GM21367 (cell line): Measurements from ENCODE around the gene FAM20C.
"Not testable (repeated sequence)": the region's sequence is repeated elsewhere in the genome, so short reads cannot be mapped to it uniquely, and the experiment has no call there.

Experiments
- ATAC-seq: cut with Tn5 transposase; IDR thresholded peaks from one replicate; pipeline ENCODE4 v1.9.1; 2021; ENCODE audit not compliant: unreplicated experiment

The FAM20C gene

GRCh38 chr7:255721-256361 lies 63.5 kb downstream of the FAM20C start:
- no peak for ATAC-seq

- ATAC-seq: no peak
Measured at GRCh38 chr7:256461-256940, 64.1 kb downstream of the FAM20C start.

GRCh38 chr7:256981-257646 lies 64.7 kb downstream of the FAM20C start:
- ATAC-seq: no peak

GRCh38 chr7:257647-257992 lies 65.2 kb downstream of the FAM20C start:
- ATAC-seq: no peak

DNA sequence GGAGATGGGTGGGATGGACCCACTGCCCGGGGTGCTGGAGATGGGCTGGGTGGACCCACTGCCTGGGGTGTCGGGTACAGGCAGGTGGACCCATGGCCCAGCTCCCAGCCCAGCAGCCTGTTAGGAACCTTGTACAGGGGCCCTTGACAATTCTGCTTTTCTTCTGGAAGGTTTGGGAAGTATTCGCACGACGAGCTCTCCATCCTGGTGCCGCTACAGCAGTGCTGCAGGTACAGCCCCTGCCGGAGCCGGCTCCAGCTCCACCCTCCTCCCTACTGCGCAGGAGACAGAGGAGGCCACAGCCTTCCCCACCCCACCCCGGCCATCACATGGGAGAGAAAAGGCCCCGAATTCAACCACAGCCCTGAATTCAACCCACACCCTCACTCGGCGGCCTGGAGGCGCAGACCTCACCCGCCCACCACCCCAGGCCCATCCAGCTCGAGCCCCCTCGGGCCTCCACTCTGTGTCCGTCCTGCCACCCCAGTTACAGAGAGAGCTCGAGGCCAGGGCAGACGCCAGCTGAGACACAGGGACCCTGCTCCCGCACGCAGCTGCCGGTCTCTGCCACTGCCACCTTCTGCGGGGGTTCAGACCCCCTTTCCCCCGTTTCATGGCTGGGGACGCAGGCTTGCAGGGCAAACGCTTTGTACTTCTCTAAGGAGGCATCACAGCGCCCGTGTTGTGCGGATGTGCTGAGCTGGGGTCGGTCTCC lies 66.3 kb downstream of the FAM20C start:
- no peak for ATAC-seq

- ATAC-seq: no peak
Measured at GRCh38 chr7:259191-259505, 66.8 kb downstream of the FAM20C start.

GRCh38 chr7:259751-260405 lies 67.5 kb downstream of the FAM20C start:
- no peak for ATAC-seq

DNA sequence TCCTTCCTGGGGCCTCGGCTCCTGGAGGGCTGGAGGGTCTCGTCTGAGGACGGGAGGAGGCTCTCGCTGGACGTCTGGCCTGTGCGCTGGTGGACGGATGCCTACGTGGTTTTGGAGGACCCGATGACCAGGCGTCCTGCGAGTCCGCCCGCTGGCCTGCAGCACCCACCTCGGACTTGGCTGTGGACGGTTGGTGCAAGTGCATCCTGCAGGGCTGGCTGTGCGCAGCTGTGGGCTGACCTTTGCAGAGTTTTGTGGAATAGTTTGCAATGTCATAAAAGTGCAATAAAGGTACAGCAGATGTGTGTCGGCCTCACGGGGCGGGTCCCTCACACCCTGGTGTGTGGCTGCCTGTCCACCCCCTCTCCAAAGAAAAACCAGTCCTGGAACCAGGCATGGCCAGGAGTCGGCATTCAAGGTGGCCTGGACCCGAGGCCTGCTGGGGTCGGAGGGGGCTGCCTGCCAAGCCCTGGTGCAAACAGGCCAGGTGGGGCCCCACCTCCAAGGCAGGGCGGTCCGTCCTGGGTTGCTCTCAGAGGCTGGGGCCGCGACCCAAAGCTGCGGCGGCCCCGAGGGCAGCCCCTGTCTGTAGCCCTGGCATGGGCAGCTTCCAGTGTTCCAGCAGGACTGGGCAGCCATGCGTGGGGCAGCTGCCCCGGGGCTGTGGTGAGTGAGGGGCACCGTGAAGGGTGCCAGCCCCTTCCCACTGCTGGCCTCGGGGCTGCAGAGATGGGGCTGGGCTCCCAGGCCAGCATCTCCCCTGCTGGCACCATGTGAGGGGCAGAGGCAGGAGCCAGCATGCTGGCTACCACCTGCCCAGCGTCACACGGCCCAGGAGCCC lies 68.3 kb downstream of the FAM20C start:
- no peak for ATAC-seq

DNA sequence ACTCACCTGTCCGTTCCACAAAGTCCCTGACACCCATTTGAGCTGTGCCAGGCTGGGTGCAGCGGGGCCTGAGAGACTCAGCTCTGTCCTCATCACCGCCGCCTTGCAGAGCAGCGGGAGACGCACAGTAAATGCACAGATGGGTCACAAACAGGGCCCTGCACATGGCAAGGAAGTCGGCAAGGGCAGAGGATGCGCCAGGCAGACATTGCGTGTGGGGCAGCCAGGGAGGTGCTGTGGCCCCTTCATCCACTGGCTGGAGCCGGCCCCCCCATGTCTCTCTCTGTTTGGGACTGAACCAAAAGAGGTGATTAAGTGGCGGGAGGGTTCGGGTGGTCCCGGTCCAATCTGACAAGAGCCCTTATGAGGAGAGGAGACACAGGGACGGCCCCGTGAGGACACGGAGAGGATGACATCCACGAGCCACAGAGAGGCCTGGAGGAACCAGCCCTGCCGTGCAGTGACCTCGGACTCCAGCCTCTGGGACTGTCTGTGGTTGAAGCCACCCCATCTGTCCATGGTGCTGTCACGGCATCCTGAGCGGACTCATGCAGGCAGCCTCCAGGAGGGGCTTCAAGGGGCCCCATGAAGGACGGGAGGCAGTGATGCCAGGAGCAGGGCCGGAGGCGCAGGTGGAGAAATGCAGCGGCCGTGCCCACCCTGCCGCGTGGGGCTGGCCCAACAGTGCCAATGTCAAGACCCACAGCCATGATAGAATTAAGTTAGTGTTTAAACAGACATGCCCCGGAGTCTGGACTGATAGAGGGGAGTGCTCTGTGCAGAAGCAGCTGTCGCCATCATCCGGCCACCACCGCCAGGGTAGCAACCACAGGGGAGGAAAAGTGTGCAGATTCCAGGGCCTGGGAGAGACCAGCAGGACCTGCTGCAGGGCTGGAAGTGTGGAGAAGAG lies 69.2 kb downstream of the FAM20C start:
- no peak for ATAC-seq

- no peak for ATAC-seq
Measured at GRCh38 chr7:262251-262572, 69.8 kb downstream of the FAM20C start.

DNA sequence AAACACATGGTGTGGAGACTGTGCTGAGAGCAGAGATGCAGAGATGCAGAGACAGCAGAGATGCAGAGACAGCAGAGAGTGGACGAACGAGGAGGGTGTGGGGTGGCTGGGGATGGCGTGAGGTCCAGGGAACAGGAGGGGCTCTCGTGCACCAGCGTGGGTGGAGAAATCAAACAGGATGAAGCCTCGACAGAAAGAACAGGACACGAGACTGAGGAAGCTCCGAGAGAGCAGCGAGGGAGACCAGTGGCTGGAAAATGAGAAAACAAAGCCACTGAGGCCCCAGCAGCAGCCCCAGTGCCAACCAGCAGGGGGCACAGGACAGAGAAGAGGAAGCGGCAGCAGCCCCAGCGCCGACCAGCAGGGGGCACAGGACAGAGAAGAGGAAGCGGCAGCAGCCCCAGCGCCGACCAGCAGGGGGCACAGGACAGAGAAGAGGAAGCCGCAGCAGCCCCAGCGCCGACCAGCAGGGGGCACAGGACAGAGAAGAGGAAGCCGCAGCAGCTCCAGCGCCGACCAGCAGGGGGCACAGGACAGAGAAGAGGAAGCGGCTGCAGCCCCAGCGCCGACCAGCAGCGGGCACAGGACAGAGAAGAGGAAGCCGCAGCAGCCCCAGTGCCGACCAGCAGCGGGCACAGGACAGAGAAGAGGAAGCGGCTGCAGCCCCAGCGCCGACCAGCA lies 70.4 kb downstream of the FAM20C start:
- not testable (repeated sequence) for ATAC-seq

DNA sequence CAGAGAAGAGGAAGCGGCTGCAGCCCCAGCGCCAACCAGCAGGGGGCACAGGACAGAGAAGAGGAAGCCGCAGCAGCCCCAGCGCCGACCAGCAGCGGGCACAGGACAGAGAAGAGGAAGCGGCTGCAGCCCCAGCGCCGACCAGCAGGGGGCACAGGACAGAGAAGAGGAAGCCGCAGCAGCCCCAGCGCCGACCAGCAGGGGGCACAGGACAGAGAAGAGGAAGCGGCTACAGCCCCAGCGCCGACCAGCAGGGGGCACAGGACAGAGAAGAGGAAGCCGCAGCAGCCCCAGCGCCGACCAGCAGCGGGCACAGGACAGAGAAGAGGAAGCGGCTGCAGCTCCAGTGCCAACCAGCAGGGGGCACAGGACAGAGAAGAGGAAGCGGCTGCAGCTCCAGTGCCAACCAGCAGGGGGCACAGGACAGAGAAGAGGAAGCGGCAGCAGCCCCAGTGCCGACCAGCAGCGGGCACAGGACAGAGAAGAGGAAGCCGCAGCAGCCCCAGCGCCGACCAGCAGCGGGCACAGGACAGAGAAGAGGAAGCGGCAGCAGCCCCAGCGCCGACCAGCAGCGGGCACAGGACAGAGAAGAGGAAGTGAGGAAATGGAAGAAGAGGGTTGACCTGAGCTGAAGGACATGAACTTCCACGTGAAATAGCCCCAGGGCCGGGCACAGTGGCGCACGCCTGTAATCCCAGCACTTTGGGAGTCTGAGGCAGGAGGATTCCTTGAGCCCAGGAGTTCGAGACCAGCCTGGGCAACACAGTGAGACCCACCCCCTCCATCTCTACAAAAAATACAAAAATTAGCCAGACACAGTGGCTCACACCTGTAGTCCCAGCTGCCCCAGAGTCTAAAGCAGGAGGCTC lies 71.3 kb downstream of the FAM20C start:
- not testable (repeated sequence) for ATAC-seq

GRCh38 chr7:264541-265191 lies 72.3 kb downstream of the FAM20C start:
- no peak for ATAC-seq

DNA sequence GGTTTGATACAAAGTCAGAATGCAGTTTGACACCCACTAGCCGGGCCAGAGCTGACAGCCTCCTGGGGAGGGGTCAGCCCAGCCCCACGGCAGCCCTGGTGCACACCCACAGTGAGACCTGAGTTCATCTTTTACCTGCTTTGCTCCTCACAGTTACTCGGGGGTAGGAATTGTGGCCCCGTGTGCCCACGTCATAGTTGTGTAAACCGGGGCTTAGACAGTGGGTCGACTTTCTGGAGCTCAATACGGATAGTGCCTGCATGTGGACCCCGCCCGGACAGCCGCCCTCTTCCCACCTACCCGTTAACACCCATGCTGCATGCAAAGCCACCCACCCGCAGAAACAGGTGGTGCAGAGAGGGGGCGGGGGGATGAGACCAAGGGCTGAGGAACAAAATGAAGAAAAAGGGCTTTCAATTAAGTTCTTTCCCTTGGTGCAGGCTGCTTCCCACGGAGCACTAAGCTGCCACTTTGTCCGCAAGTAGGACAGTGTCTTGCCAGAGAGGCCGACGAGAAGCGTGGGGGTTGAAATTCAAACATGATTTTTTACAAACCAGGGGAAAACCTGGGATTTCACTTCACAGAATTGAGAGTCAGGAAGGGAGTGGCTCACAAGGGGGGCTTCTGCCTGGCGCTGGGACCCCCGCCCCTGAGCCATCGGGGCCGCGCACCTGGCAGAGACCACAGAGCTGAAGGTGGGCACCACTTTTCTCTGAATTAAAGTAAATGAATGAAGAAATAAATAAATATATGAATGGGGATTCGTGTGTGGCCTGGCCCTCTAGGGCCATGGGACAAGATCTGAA lies 73.0 kb downstream of the FAM20C start:
- ATAC-seq: no peak

DNA sequence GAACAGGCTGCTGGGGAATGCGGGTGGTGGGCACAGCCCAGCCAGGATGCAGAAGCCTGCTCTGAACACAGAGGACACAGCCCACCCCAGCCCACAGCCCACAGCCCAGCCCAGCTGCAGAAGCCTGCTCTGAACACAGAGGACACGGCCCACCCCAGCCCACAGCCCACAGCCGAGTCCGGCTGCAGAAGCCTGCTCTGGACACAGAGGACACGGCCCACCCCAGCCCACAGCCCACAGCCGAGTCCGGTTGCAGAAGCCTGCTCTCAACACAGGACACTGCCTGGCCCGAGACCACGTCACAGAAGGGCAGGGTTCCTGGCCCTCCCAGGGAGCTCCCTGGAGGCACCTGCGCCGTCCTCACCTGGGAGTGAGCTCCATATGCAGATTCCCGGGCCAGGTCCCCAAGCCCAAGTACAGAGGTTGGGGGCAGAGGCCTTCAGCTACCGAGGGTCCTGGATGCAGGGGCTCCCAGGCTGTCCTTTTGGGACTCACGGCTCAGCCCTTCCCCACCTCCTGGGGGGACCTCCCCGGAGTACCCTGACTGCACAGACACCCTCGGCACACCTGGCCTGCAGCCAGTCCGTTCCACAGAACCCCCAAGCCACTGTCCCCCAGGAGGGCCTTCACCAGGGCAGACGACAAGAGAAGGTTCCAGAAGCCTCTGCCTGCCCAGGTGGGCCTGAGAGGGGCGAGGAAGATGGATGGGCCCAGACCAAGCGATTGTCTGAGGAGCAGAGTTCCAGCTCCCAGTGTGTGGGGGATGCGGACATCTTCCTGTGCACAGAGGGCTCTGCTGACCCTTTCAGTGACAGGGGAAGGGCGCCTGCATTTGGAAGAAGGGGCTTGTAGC lies 73.9 kb downstream of the FAM20C start:
- no peak for ATAC-seq
